HepG2 (cell line): ENCODE measurements around the gene MOB4.

Experiments
- ESRRA ChIP-seq: sonication (generic); formaldehyde crosslinking; IDR thresholded peaks from 2 replicates; pipeline ENCODE4 v1.5.1; 2020; ENCODE audit warnings: mild to moderate bottlenecking, low read depth, missing genetic modification reagents
- HMG20B ChIP-seq: conservative IDR thresholded peaks from 2 replicates; pipeline ENCODE4 v1.6.1; 2016; ENCODE audit warnings: missing genetic modification reagents, missing compliant biosample characterization
- MEIS2 ChIP-seq: sonication (generic); formaldehyde crosslinking; IDR thresholded peaks from 2 replicates; pipeline ENCODE4 v1.9.0; 2021; ENCODE audit warnings: mild to moderate bottlenecking, missing genetic modification reagents
- POLR2A ChIP-seq, 2 experiments: IDR thresholded peaks; 2 replicates each; pipeline ENCODE4 v1.6.1; 2011; ENCODE audit warnings: low read depth in 2 of 2, low read length in 2 of 2, mild to moderate bottlenecking in 1 of 2, moderate library complexity in 1 of 2; ENCODE audit not compliant: insufficient read depth in 1 of 2
- RAD21 ChIP-seq: fragments of 450-650 bp; formaldehyde crosslinking; IDR thresholded peaks from 2 replicates; pipeline ENCODE4 v1.5.0; 2020; ENCODE audit warnings: mild to moderate bottlenecking
- RERE ChIP-seq: IDR thresholded peaks from 2 replicates; pipeline ENCODE4 v1.6.1; 2016; ENCODE audit warnings: low read depth, missing genetic modification reagents, missing compliant biosample characterization
- SP2 ChIP-seq: sonication (generic); formaldehyde crosslinking; IDR thresholded peaks from 2 replicates; pipeline ENCODE4 v1.5.1; 2020; ENCODE audit warnings: mild to moderate bottlenecking, missing genetic modification reagents
- ZC3H13 ChIP-seq: sonication (generic); formaldehyde crosslinking; IDR thresholded peaks from 2 replicates; pipeline ENCODE4 v1.8.1; 2023; ENCODE audit warnings: mild to moderate bottlenecking, missing genetic modification reagents, moderate library complexity
- ZNF766 ChIP-seq: sonication (generic); formaldehyde crosslinking; IDR thresholded peaks from 2 replicates; pipeline ENCODE4 v1.5.0; 2020; ENCODE audit warnings: missing genetic modification reagents, borderline replicate concordance
- TF ChIP-seq, protein P1 (sequence below): sonication (generic); formaldehyde crosslinking; IDR thresholded peaks from 2 replicates; pipeline ENCODE4 v1.4.0; 2020; ENCODE audit warnings: low read depth, mild to moderate bottlenecking, missing genetic modification reagents
- TF ChIP-seq, protein P2 (sequence below): sonication (generic); formaldehyde crosslinking; IDR thresholded peaks from 2 replicates; pipeline ENCODE4 v1.5.0; 2020; ENCODE audit warnings: mild to moderate bottlenecking, missing genetic modification reagents, moderate library complexity

DNA sequence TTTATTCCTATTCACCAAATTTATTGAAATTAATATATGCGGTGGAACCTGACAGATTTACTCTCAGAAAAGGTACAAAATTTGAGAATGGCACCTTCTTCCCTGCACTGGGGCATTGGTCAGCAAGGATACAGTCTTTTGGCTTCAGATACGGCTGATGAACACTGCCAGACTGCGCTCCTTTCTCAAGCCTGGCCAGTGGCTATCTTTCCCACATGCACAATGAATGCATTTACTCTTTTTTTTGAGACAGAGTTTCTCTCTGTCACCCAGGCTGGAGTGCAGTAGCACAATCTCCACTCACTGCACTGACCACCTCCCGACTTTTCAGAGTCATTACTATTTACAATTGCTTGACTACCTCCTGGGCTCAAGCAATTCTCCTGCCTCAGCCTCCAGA lies 61.6 kb downstream of the MOB4 start:
- TF ChIP-seq ESRRA (CRISPR knock-in tag) (no peak), ZC3H13 (CRISPR knock-in tag) (no peak), SP2 (no peak), HMG20B (no peak), MEIS2 (no peak), RAD21 (CRISPR knock-in tag) (no peak), ZNF766 (no peak), POLR2A (IDR thresholded peaks at IDR 0.05; ENCODE audit: insufficient read depth in 1 of 2, low read depth in 2 of 2, low read length in 2 of 2) (no peak), RERE (CRISPR knock-in tag) (no peak)
- TF ChIP-seq, protein P1, sequence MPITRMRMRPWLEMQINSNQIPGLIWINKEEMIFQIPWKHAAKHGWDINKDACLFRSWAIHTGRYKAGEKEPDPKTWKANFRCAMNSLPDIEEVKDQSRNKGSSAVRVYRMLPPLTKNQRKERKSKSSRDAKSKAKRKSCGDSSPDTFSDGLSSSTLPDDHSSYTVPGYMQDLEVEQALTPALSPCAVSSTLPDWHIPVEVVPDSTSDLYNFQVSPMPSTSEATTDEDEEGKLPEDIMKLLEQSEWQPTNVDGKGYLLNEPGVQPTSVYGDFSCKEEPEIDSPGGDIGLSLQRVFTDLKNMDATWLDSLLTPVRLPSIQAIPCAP, result no peak
- TF ChIP-seq, protein P2, sequence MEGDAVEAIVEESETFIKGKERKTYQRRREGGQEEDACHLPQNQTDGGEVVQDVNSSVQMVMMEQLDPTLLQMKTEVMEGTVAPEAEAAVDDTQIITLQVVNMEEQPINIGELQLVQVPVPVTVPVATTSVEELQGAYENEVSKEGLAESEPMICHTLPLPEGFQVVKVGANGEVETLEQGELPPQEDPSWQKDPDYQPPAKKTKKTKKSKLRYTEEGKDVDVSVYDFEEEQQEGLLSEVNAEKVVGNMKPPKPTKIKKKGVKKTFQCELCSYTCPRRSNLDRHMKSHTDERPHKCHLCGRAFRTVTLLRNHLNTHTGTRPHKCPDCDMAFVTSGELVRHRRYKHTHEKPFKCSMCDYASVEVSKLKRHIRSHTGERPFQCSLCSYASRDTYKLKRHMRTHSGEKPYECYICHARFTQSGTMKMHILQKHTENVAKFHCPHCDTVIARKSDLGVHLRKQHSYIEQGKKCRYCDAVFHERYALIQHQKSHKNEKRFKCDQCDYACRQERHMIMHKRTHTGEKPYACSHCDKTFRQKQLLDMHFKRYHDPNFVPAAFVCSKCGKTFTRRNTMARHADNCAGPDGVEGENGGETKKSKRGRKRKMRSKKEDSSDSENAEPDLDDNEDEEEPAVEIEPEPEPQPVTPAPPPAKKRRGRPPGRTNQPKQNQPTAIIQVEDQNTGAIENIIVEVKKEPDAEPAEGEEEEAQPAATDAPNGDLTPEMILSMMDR (CRISPR knock-in tag), result no peak
